ENCODE measurements around the gene EDA.

DNA sequence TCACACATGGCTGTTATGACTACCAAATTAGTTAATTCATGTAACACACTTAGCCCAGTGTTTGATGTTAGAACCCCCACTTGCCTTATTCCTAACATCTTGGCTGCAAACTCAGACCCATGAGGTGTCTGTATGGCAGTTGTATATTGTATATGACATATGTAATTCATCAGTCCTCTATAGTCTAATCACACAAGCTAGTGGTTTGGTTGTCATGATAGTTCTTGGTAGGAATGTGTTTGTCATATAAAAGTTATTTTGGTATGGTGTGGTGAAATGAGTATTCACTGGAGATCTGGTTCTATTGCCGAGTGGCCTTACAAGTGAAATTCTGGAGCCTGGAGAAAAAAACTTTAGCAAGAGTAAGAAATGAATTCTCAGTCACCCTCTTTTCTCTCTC lies 284.6 kb downstream of the EDA start:
- no peak for TF ChIP-seq CTCF (IDR thresholded peaks at IDR 0.05)
- no peak for TF ChIP-seq TCF7L2 (IDR thresholded peaks at IDR 0.05; ENCODE audit: low read depth, low read length)
- TF ChIP-seq POLR2AphosphoS5 (IDR thresholded peaks at IDR 0.05; ENCODE audit: low read depth, low read length), result no peak

Data from Panc1 (cell line).